NCI-H2171 treated with DMSO at 0.1 percent for 48 hours (cell line): ENCODE data around the gene KCNH1.

Source experiments
- DNase-seq: peaks from one replicate; lab custom pipeline; 2025; lab: John Stamatoyannopoulos, UW

Gene KCNH1

DNA sequence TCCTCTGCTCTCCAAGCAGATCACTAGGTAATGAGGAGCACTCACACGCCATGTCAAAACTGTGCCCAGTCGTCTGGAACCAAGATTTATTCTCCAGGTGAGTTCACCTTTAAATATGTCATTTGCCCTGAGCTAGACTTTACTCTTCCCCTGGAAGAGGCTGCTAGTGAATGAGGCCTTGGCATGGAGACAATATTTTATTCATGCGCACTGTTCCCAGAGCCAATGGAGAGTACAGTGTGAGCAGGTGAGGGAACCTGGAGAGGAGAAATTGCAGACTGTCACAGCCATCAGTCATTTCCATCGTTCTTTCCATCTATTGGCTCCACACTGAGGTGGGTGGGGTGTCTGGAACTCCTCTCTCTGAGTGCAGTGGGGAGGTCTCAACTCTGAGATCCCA lies 333.6 kb downstream of the KCNH1 start:
- DNase-seq = no peak

DNA sequence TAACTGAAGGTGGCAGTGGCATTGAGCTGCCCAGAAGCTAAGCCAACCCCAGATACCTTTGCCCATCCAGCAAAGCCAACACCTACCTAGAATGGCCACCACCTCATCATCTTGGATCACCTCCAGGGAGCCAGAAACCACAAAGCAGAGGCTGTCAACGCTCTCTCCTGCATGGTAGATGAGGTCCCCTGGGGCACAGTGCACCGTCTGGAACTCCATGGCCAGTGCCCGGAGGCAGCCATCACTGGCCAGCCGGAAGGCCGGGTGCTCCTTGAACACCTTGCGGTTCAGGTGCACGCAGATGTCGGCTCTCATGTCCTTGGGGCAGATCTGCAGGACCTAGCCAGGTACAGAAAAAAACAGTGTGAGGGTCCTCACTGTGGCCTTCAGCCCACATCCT lies 336.5 kb downstream of the KCNH1 start:
- DNase-seq = no peak

DNA sequence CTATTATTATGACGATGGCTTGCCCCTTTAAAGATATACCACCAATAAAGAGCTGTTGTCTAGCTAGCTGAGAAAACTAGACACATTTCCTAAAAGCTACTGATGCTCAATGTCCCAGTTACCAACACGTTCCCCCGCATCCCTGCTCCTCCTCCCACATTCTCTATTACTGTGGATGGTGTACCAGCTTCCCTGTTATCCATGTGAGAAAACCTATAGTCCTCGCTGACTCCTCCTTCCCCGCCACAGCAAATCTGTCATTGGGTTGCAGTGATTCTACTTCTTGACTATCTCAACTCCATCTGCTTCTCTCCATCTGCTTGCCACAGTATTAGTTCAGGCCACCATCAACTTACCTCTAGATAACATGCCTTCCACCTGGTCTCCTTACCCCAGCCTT lies 337.5 kb downstream of the KCNH1 start:
- DNase-seq = peak; percentile 27

DNA sequence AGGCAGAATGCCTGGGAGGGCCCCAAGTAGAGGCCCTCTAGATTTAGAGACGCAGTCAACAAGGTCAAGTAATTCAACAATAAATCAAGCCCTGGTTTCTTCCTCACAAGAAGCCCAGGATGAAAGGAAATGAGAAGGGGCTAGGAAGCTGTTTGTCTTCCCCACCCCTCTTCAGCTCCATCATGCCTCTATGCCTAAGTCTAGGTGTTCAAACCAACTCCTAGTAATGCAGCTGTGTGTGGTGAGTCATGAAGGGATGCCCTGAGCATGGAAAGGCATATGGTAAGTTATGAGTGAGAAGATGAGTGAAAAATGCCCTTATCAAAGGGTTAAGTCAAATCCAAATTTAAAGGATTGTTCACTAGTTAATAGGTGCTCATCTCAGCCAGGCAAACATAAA lies 339.5 kb downstream of the KCNH1 start:
- DNase-seq = no peak

DNA sequence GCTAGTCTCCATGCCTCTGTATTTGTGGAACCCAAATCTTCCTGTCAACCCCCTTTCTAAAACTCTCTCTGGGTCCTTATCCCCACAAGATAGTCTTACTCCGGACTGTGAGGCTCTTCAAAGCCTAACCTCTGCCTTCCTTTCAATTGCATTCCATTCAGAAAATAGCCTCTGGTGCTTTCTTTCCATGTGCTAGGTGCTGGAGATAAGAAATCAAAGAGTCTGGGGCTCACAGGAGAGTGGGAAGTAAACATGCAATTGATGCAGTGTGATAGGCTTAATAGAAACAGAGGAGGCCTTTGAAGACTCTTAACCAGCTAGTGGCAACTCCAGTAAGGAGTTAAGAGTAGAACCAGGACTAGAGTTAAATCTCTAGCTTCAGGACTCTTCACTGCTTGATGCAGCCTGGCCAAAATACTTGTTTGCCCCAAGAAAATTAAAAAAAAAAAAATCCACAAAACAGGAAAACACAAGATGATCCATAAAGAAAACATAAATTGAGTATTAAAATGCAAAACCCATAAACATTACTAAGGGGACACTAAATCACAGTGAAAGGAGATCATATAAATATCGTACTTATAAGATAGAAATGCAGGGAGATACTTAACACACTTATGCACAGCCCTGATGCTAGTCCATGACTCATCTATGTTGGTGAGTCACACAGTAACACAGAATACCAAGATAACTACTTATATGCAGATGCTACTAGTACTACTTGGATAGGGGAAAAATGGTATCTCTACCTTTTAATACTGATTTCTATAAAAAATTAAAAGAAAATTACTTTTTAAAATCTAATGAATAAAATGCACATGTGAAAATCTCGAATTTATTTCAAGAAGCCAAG lies 341.5 kb downstream of the KCNH1 start:
- DNase-seq = no peak

DNA sequence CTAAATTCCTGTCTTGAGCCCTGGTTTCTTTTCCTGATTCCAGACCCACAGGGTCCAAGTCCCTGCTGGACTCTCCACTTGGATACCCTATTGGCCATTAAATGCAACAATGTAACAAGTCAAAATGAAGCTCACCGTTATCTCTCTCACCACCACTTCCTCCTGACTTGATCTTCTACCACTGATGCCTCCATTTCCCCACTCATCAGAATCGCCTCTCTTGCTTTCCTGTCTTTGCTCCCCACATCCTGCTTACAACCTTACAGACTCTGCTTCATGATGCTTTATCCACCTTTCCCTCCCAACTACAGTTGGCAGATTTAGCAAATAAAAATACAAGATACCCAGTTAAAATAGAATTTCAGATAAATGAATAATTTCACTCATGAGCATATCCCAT lies 343.8 kb downstream of the KCNH1 start:
- no peak for DNase-seq

DNA sequence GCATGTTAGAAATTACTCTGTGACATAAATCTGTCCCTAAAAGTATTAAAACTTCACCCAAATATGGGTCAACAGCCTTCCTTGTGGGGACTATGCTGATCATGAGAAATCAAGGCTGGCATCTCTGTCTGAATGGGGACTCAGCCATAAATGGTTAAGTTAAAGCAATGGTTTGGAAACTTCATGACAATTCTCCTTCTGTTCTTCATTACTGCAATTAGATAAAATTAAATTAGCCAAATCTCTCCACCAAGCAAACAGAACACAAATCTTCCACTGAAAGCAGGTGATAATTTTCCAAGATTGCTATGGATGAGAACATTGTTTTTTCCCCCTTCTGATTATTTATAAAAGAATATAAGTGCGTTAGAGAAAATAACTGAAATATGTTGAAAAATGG lies 346.1 kb downstream of the KCNH1 start:
- DNase-seq = no peak

DNA sequence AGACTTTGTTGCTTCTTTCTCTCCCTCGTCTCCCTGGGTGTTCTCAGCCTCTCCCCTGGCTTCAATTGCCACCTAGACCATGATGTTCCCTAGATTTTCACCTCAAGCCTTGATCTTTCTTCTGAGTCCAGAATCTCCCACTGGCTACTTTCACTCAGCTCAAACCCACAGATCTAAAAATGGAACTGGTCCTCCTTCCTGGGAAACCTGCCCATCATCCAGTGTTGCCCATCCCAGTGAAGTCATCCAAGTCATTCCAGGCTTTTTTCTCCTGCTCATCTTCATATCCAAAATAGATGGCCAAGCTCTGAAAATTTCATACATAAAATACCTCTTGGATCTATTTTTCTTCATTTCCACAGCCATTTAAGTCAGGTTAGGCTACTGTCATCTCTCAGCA lies 347.4 kb downstream of the KCNH1 start:
- no peak for DNase-seq

DNA sequence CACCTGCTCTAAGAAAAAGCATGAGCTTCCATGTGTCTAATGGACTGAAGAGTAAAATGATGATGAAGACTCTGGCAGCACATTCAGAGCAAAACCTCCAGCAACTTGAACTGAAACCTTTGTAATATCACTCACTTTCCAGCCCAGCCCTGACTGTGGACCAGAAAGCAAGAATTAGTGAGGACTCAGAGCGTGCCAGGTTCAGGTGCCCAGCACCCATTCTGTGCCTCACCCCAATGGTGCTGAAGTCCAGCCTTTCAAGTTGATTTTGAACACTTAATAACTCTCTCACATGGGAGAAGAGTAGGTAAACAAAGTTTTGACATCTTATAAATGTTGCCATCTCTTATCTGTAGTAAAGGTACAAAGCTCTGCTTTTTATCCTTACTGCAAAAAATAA lies 350.0 kb downstream of the KCNH1 start:
- no peak for DNase-seq

DNA sequence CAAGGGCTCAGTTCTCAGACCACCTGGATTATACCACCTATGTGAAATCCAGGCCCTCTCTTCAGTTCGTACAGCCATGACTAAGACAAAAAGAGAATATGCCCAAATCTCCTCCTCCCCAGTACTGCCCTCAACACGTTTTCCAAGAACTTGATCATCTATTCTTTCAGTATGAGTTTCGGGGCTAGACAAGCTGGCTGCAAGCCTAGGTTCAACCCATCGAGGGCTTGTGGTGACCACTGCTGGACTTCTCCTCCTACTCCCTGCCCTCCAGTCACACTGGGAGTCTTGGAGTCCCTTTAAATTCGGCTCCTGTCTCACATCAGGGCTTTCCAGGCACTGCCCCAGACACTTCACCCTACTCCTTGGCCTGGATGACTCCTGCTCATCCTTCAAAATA lies 352.3 kb downstream of the KCNH1 start:
- DNase-seq = no peak

DNA sequence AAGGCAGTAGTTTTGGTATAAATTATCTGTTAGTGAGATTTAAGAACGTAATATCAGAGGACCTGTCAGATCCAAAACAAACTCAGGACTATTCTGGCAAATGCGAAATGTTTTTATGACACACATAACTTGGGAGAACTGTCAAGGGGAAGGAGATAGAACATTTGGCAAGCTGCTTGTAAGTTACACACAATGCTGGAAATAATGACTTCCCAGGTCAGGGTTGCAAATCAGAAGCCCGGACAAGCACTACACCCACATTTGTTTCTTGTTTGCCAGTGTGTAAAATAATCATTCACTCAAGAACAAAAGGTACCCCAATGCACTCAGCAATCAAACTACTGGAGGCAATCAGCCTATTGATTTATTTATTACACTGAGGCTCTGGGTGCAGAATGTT lies 354.7 kb downstream of the KCNH1 start:
- no peak for DNase-seq

DNA sequence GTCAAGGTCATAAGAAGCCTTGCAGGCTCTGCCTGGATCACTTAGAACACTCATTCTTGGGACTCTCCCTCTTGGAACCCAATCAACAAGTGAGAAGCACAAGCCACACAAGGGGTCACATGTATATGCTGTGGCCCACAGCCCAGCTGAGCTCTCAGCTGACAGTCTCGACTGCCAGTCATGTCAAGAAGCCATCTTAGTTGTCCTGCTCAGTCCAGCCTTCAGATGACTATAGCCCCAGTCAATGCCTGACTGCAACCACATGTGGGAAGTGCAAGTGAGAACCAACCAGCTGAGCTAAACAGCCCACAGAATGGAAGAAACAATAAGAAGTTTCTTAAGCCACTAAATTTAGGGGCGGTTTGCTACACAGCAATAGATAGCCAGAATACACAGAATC lies 356.0 kb downstream of the KCNH1 start:
- no peak for DNase-seq

DNA sequence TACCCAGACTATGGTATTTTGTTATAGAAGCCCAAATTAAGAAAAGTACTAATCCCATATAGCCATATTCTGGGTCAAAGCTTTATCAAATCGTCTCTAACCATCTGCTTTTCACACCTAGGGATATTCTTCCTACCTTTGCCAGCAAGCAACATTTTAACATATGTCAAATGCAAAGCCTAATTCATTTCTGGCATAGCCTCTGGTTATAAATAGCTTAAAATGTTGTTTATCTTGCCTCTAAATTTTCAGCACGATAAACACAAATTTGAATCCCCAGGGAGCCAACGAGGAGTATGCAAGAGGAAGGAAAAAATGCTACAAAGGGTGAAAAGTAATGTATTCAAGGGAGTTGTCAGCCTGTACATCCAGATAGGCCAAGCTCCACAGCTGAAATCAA lies 357.2 kb downstream of the KCNH1 start:
- DNase-seq = no peak

DNA sequence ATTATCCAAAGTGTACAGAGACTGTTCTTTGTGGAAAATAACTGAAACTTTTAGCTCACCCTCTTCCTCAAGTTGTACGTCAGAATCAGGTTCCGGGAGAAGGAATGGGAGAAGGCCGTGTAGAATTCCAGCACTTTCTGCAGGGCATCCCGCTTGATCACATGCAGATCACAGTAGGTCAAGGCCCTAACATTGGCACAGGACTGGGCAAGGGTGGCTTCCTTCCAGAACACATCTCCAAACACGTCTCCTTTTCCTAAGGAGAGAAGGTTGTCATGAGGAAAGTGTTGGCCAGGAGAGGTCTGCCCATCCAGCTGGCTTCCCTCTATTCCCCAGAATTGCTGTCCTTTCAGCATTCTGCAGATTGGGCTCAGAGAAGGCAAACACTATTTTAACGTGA lies 358.7 kb downstream of the KCNH1 start:
- DNase-seq = no peak

DNA sequence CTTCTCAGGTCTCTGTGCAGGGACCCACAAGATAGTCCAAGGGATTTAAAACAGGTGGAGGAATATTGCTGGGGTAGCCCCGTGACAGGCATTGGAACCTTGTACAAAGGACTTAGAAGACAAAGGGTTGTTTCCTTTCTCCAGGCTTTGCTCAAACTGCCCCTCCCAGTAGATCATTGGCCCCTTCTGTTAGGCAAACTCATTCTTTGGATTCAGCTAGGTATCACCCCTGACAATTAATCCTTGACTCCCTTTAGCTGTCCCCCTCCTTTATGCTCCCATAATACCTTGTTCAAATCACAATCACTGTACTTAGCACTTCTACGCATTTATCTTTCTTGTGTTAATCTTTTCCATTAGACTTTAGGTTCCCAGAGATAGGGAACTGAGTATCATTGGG lies 360.5 kb downstream of the KCNH1 start:
- no peak for DNase-seq

DNA sequence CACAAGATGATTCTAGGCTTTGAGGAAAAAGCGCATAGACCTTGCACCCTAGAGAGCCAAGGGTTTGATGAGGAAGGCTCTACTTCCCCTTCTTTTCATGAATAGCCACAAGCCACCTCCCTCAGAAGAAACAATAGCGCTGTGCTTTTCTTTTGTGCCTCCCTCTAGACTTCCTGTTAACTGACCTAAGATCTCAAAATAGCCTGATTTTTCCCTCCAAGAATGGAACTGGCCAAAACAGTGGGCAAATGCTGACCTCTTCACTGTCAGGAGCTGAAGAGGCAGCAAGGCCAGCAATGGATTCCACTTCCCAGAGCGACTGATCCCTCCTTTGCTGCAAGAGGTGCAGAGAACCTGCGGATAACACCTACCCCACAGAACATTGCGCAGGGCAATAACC lies 362.8 kb downstream of the KCNH1 start:
- DNase-seq = no peak

DNA sequence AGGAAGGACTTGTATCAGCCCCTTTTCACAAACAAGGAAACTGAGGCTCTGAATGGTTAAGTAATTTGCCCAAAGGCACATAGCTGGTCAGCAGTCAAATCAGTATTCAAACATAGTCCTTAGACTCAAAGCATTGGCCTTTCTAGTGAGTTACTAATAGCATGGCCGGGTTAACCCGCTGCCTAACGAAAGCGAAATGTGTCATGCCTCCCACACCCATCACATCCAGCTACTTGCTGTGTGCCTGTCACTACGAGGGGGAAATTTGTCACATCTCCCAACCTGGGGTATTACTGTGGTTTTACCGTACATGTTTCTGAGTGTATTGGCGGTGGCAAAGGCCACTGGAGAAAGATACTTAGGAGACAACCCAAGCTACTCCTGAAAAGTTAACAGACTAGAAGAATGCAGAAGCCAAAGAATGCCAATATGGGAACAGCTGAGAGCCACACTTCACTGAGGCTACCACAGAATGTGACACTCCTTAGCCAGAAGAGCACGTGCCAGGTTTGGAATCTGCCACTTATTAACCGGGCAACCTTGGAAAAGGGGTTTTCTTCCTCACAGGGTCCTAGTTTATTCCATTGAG lies 363.5 kb downstream of the KCNH1 start:
- no peak for DNase-seq

DNA sequence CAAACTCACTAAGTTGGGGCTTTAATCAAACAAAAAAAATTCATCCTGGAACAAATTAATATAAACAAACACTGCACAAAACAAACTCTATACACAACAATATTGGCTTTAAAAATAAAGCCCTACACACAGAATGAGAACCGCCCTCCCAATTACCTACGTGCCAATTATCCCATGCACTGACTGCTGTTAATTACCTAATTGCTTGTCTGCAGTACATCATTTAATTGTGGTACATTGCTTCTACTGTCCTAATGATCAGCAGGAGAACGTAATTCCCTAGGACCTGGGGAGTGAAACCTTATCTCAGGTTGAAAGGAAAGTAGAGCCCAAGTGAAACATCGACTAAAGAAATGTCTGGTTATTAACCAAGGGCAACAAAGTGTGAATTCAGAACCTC lies 364.5 kb downstream of the KCNH1 start:
- DNase-seq = peak; percentile 3

DNA sequence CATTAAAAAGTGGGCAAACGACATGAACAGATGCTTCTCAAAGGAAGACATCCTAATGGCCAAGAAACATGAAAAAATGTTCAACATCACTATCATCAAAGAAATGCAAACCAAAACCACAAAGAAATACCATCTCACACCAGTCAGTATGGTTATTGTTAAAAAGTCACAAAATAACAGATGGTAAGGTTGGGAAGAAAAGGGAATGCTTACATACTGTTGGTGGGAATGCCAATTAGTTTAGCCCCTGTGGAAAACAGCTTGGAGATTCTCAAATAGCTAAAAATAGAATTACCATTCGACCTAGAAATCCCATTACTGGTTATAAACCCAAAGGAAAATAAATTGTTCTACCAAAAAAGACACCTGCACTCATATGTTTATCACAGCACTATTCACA lies 369.4 kb downstream of the KCNH1 start:
- DNase-seq = peak; percentile 70

DNA sequence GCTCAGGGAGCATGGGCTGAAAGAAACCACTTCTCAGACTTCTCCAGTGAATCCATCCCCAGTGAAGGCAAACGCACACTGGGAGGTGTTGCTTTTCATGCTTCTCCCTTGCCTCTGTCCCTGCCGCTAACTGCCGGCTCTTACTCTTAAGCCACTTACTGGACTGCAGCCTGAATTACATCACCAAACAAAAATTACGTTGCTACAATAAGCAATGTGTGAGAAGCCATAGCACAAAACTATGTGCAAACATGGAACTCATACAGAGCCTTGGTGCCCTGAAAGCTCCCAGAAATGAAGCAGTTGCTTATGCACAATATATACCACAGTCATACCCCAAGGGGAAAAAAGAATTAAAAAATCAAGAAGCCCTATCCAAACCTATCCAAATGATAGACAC lies 375.2 kb downstream of the KCNH1 start:
- no peak for DNase-seq

DNA sequence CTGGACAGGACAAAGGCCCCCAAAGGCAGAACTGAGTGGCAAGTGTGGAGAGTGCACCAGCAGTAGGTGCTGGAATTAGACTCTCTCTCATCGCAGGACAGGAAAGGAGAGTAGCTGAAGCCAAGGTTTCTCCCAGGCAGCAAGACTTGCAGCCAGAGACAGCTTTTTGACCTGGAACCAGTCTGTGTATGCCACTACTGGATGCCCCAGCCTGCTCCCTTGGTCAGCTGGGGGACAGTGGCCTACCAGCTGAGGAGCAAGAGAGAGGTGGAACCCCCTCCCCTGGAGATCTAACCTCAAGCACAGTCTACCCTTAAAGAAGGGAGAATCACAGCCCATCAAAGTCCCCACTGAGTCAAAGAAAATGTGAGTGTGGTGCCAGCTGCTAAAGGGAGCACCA lies 375.7 kb downstream of the KCNH1 start:
- no peak for DNase-seq

DNA sequence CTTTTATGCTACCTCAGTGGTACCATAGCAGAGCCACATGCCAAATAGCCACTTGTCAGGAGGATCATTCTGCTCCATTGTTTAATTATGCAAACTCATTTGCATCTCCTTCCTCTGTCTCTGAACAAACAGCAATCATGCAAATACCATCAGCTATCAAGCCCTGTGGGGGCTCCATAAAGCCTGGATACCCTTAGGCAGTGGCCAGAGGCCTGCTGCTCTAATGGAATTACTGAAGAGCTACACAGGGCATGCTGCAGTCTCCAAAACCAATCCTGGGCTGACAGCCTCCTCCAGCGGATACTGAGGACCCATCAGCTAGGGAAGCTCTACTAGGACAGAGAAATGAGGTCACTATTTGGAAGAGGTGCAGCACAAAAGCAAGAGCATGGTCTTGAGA lies 376.3 kb downstream of the KCNH1 start:
- DNase-seq = no peak

DNA sequence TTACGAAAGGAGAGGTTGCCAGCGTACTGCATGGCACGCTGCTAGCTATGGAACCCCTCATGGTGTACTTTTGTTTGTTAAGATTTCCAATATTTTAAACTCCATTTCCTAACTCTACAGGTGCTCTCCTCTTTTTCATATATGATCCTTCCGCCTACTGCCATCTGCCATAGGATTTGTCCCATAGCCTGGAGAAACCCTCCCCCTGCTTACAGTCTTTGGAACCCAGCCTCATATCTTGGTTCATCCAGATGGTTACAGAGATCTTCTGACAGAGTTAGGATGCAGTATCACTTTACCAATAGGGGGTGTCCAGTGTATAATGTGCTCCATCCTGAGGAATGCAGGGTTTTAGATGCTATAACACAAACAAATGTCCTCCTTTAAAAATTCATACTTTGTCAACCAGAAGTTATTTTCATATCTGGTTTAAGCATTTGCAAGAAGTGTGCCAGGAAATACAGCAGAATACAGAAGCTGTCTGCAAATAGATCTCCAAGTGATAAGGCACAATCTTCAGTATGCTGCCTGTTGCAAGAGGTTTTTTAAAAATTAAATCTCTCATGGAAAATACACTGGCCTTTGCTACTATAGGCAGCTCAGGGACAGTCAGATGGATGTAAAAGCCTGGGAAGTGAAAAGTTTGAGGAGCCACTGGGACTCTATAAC lies 377.8 kb downstream of the KCNH1 start:
- peak; percentile 63 for DNase-seq
